HG03108 (cell line): ENCODE data around the gene PGF.
"Not testable (repeated sequence)": the region's sequence is repeated elsewhere in the genome, so short reads cannot be mapped to it uniquely, and the experiment has no call there.

Experiments used
- ATAC-seq: cut with Tn5 transposase; IDR thresholded peaks from one replicate; pipeline ENCODE4 v1.9.1; 2021; ENCODE audit warnings: moderate library complexity; ENCODE audit not compliant: unreplicated experiment

PGF gene

GRCh38 chr14:74945261-74945851, 10.0 kb downstream of the PGF start:
- no peak for ATAC-seq

- ATAC-seq = no peak
These were observed 12.8 kb downstream of the PGF start for GRCh38 chr14:74942608-74943007.

- ATAC-seq = peak; percentile 6
These were observed 13.2 kb downstream of the PGF start for GRCh38 chr14:74942181-74942580.

GRCh38 chr14:74941676-74942097, 13.7 kb downstream of the PGF start:
- peak; percentile 47 for ATAC-seq

- no peak for ATAC-seq
These were observed 14.3 kb downstream of the PGF start for GRCh38 chr14:74940956-74941565.

GRCh38 chr14:74938531-74939495, 16.6 kb downstream of the PGF start:
- no peak for ATAC-seq

GRCh38 chr14:74937171-74937570, 18.2 kb downstream of the PGF start:
- no peak for ATAC-seq

- ATAC-seq = no peak
These were observed 18.7 kb downstream of the PGF start for GRCh38 chr14:74936731-74937130.

- no peak for ATAC-seq
These were observed 19.2 kb downstream of the PGF start for GRCh38 chr14:74936151-74936550.

- no peak for ATAC-seq
These were observed 20.1 kb downstream of the PGF start for GRCh38 chr14:74935360-74935680.

- ATAC-seq = no peak
These were observed 20.7 kb downstream of the PGF start for GRCh38 chr14:74934476-74935359.

GRCh38 chr14:74934041-74934440, 21.4 kb downstream of the PGF start:
- no peak for ATAC-seq

GRCh38 chr14:74932936-74933335, 22.5 kb downstream of the PGF start:
- not testable (repeated sequence) for ATAC-seq

- no peak for ATAC-seq
These were observed 22.9 kb downstream of the PGF start for GRCh38 chr14:74932401-74932901.

- ATAC-seq = not testable (repeated sequence)
These were observed 23.7 kb downstream of the PGF start for GRCh38 chr14:74931744-74932143.

GRCh38 chr14:74929242-74929641, 26.2 kb downstream of the PGF start:
- no peak for ATAC-seq

- ATAC-seq = no peak
These were observed 28.2 kb downstream of the PGF start for GRCh38 chr14:74927225-74927624.

GRCh38 chr14:74924061-74924460, 31.3 kb downstream of the PGF start:
- no peak for ATAC-seq

- ATAC-seq = peak; percentile 76
These were observed 32.5 kb downstream of the PGF start, which contains the start of gene RPS6KL1 for GRCh38 chr14:74922752-74923401. Gene RPS6KL1, minus strand, starts transcription at chr14:74923260. Its CDS starts 1,719 bp downstream, at chr14:74921541.
